Left cardiac atrium (tissue), 4 donors: ENCODE results near the gene LYVE1. TPM values are rescaled to one million over a fixed set of nuclear protein-coding genes. Genes with fewer than 3 reads are reported as not detected.

Experiments used
- ATAC-seq, 2 donors: fragments of 200-7000 bp; cut with Tn5 transposase; one replicate each; pipeline ENCODE4 v1.9.1; 2020; ENCODE audit warnings: mild to moderate bottlenecking in 2 of 2, moderate library complexity in 2 of 2
- DNase-seq: peaks from one replicate; pipeline ENCODE4 v3.0.0-alpha.2; 2020
- intact Hi-C, 2 donors: fragments of 100-400 bp; cut with DNase I; formaldehyde crosslinking; loops; one replicate each; pipeline versions ENCODE4 v1.14.1 to v1.15.1; 2022 to 2023
- total RNA-seq, 2 donors: library from RNA; stranded (reverse); fragmentation: NEBNext Ultra II Directional; extraction: Animal tissue kit (Norgen Biotek cat#: 25700); gene quantifications; one replicate each; pipeline ENCODE4 v1.2.1, GENCODE V29; 2021
- donor health status: DM: no; HTN: yes; CAD: no.
- donor health status: DM: no; HTN: yes; CAD: no; lungs with severe emphysema.
- donor health status: DM: yes; HTN: yes; CAD: no.
- donor health status: Dilated cardiomyopathy.

LYVE1 gene
- total RNA-seq, 2 donors from 2014 or later: 95.2 to 250 TPM

GRCh38 chr11:10537600-10537999 lies 30.9 kb downstream of the LYVE1 start:
- ATAC-seq (no peak), DNase-seq (no peak)
- intact Hi-C loops: no loop called here

DNA sequence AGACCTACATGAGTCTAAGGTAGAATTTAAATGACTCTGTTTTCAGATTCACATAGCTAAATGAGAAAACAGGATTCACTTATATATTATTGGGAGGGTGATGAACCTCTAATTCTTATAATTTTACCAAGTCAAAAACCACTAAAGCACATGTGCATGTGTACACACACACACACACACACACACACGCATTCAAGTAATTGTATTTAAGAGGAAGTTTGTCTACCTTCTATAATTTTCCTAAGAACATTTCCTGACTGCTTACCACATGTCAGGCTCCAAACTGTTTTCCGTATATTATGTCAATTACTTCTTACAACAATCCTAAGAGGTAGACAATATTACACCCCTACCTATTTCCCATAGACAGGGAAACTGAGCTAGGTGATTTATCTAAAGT lies 34.1 kb downstream of the LYVE1 start:
- ATAC-seq: no peak
- no peak for DNase-seq
- intact Hi-C loops: no loop called here

DNA sequence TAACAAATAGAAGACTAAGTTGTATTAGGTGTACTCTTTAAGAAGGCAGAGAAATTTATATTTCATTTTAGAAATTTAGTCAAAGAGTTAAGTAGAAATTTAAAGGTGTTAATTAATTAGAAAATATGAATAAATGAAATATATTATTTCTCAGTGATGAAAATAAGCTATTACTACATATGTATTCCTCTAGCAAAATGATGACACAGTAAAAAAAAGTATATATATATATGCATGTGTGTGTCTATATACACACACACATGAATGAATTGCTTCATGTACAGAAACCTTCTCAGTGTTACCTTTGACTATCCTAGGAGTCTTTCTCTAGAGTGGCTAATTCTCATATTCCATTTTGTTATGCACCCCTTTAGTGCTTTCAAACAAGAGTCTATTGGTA lies 35.1 kb downstream of the LYVE1 start:
- intact Hi-C loops: no loop called here
- ATAC-seq: no peak
- no peak for DNase-seq

- intact Hi-C loops: no loop called here
- ATAC-seq (no peak), DNase-seq (no peak)
Measured at GRCh38 chr11:10532526-10532925, 35.9 kb downstream of the LYVE1 start.

DNA sequence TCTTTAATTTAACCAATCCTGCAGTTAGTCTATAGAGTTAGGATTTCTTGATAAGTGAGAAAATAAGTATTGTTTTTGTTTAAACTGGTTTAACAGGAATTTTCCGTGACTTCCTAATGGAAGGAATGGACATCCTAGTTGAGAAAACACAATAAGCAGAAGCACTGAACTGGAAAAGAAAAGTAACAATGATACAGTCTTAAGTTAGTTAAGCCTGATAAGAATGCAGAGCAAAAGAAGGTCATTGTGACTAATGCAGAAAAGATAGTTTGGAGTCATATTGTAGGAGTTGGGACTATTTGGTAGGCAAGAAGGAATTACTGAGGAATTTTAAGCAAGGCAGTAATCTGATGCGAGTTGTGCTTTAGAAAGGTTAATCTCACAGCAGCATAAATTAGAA lies 39.2 kb downstream of the LYVE1 start:
- DNase-seq (no peak), ATAC-seq (no peak)
- intact Hi-C loops: no loop called here

GRCh38 chr11:10528121-10528520 lies 40.3 kb downstream of the LYVE1 start:
- no peak for DNase-seq

GRCh38 chr11:10526974-10527918 lies 41.2 kb downstream of the LYVE1 start:
- DNase-seq (no peak), ATAC-seq (no peak)
- intact Hi-C loops: no loop called here

More at GRCh38 chr11:10528121-10528520, 40.3 kb downstream of the LYVE1 start:
- ATAC-seq: no peak
- intact Hi-C loops: no loop called here

DNA sequence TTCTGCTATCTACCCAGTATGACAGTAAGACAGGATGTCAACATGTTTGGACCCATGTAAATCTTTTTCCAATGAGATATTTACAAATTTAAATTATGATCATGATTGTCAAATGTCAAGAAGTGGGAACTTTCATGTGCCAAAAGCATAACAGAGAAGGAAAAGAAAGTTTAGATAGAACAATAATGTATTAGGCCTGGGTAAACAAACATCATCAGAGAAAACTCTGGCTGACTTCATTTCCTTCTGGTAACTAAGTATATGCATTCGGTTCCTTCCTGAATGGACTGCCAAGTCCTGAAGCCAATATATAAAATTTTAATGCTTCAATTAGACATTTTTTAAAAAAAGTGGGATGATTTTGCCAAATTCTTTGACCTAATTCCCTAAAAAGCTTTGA lies 44.0 kb downstream of the LYVE1 start:
- intact Hi-C loops: no loop called here
- ATAC-seq (no peak), DNase-seq (no peak)

GRCh38 chr11:10522921-10523320 lies 45.5 kb downstream of the LYVE1 start:
- no peak for ATAC-seq
- no peak for DNase-seq
- intact Hi-C loops: no loop called here

DNA sequence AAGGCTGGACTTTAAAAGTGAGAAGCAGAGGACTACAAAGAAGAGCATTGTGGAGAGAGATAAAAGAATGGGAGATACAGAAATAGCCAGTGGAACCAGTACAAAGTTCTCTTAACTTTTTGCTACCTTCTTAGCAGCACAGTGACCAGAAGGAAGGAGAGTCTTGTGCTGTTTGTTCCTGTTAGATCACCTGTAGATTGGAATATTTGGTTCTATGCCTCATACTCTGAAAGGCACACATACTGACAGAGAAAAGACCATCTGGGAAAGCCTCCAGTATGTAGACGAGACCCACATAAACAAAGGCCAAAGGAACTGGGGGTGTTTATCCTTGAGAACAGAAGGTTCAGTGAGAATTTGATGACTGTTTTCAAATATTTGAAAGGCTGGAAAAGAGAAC lies 46.2 kb downstream of the LYVE1 start:
- DNase-seq (no peak), ATAC-seq (no peak)
- intact Hi-C loops: no loop called here

DNA sequence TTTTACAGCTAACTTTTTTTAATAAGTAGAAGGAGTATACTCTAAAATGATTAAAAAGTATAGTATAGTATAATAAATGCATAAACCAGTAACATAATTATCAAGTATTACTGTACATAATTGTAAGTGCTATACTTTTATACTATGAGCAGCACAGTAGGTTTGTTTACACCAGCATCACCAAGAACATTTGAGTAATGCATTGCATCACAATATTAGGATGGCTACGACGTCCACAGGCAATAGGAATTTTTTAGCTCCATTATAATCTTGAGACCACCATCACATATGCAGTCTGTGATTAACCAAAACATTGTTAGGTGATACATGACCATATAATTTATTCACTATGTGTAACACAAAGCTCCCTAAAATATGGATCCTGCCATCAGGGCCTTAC lies 47.9 kb downstream of the LYVE1 start:
- intact Hi-C loops: no loop called here
- DNase-seq (no peak), ATAC-seq (no peak)

DNA sequence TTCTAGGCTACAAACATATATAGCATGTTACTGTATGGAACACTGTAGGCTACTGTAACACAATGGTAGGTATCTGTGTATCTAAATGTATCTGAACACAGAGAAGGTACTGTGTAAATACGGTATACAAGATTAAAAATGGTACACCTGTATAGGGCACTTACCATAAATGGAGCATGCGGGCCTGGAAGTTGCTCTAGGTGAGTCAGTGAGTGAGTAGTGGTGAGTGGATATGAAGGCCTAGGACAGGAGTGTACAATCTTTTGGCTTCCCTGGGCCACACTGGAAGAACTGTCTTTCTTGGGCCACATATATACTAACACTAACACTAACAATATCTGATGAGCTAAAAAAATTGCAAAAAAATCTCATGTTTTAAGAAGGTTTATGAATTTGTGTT lies 48.8 kb downstream of the LYVE1 start:
- ATAC-seq: no peak
- intact Hi-C loops: loop anchor here in 1 of 2 donors (5.0 to 10.0 kb wide), 2 partner anchors 135 to 218 kb away; no protein-coding TSS in a partner anchor
- DNase-seq: no peak

DNA sequence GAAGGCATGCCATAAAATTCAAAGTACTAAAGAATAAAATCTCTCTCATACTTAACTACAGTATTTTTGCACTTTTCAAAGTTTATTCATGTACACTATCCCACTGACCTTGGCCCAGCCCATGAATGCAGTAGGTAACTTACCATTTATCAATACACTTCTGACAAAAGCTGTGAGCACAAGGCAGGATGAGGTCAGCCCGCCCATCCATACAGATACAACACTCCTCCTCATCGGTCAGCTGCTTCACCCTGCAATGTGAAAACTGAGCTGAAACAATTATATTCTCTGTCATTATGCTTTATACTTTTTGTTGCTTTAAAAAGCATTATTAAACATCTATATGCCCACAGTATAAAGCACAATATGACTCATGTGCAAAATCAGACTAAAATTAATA lies 49.6 kb downstream of the LYVE1 start:
- no peak for DNase-seq
- intact Hi-C loops: loop anchor here in 1 of 2 donors (5.0 to 10.0 kb wide), 2 partner anchors 136 to 218 kb away; no protein-coding TSS in a partner anchor
- no peak for ATAC-seq

- ATAC-seq: no peak
- intact Hi-C loops: loop anchor here in 1 of 2 donors (5.0 to 10.0 kb wide), 2 partner anchors 137 to 219 kb away; no protein-coding TSS in a partner anchor
- DNase-seq: no peak
Measured at GRCh38 chr11:10518123-10518522, 50.3 kb downstream of the LYVE1 start.

- ATAC-seq (no peak), DNase-seq (no peak)
- intact Hi-C loops: loop anchor here in 1 of 2 donors (5.0 to 10.0 kb wide), 2 partner anchors 139 to 222 kb away; no protein-coding TSS in a partner anchor
Measured at GRCh38 chr11:10515418-10515817, 53.0 kb downstream of the LYVE1 start.

DNA sequence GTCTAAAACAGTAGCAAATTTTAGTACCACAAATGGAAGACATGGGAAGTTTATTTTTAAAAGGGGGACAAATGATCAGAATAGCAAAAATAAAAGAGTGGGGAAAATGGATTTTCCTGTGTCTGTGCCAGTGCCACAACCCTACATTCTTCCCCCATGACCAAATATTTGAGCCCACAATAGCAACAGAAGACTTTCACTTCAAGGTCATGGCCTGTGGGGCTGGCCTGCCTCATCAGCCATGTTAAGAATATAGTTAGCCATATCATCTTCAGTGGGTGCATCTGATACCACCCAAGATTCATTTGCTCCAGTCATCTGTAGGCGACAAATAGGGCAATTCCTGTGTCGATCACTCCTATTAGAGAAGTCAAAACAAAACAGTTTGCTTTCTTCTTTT lies 53.8 kb downstream of the LYVE1 start:
- intact Hi-C loops: loop anchor here in 1 of 2 donors (5.0 to 10.0 kb wide), 2 partner anchors 140 to 223 kb away; no protein-coding TSS in a partner anchor
- DNase-seq: no peak
- no peak for ATAC-seq

- no peak for DNase-seq
- ATAC-seq: no peak
- intact Hi-C loops: loop anchor here in 1 of 2 donors (10.0 kb wide), 1 partner anchor 141 kb away; no protein-coding TSS in a partner anchor
Measured at GRCh38 chr11:10514202-10514601, 54.3 kb downstream of the LYVE1 start.

DNA sequence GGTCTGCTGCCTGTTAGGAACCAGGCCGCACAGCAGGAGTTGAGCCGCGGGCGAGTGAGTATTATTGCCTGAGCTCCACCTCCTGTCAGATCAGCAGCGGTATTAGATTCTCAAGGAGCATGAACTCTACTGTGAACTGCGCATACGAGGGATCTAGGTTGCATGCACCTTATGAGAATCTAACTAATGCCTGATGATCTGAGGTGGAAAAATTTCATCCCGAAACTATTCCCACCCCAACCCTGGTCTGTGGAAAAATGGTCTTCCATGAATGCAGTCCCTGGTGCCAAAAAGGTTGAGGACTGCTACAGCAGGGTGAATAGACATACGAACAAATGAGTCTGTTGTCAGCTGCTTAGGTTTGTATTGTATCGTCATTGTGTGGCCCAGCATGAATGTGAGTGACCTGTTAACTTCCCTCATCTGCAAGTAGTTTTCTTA lies 57.3 kb downstream of the LYVE1 start:
- ATAC-seq (no peak), DNase-seq (no peak)
- intact Hi-C loops: loop anchor here in 1 of 2 donors (10.0 kb wide), 1 partner anchor 144 kb away; no protein-coding TSS in a partner anchor
